ACC112 (cell line): Measurements from ENCODE around the gene POU5F2.

Experiments
- H2AFZ ChIP-seq: fragments of 200-600 bp; sonication (generic); one replicate; pipeline ENCODE4 v1.6.0; 2017; ENCODE audit warnings: antibody characterized with exemption, low read length; ENCODE audit not compliant: unreplicated experiment
- H3K27ac ChIP-seq: fragments of 200-600 bp; sonication (generic); 2 replicates; pipeline ENCODE4 v1.5.1; 2014; ENCODE audit warnings: low read depth, mild to moderate bottlenecking, antibody characterized with exemption, low read length, moderate library complexity
- H3K27me3 ChIP-seq: fragments of 200-600 bp; sonication (generic); 2 replicates; pipeline ENCODE4 v1.6.1; 2014; ENCODE audit warnings: mild to moderate bottlenecking, antibody characterized with exemption, low read length, moderate library complexity, mixed read lengths; ENCODE audit not compliant: insufficient read depth
- H3K36me3 ChIP-seq: fragments of 200-600 bp; sonication (generic); 2 replicates; pipeline ENCODE4 v1.6.1; 2016; ENCODE audit warnings: mild to moderate bottlenecking, antibody characterized with exemption, low read length, moderate library complexity, mixed read lengths; ENCODE audit not compliant: insufficient read depth
- H3K4me1 ChIP-seq: fragments of 200-600 bp; sonication (generic); one replicate; pipeline ENCODE4 v1.6.1; 2016; ENCODE audit warnings: low read length, mixed read lengths; ENCODE audit not compliant: insufficient read depth, unreplicated experiment, control insufficient read depth
- H3K4me3 ChIP-seq: fragments of 200-600 bp; sonication (generic); 2 replicates; pipeline ENCODE4 v1.5.1; 2014; ENCODE audit warnings: mild to moderate bottlenecking, low read depth, low read length
- H3K79me2 ChIP-seq: fragments of 200-600 bp; sonication (generic); one replicate; pipeline ENCODE4 v1.6.0; 2016; ENCODE audit warnings: low read length; ENCODE audit not compliant: control insufficient read depth, unreplicated experiment, insufficient read depth

POU5F2 gene

GRCh38 chr5:93741136-93741811 lies at the start of gene POU5F2:
POU5F2 (minus strand) TSS chr5:93741600; CDS start chr5:93741563, 37 bp downstream.
- Histone ChIP-seq H3K79me2 (no peaks in the 10 kb centered on the region), H3K27me3 (no peaks in the 10 kb centered on the region), H3K27ac (no peak within 1 kb of the TSS), H3K4me3 (no peak within 1 kb of the TSS), H2AFZ (no peak within 1 kb of the TSS), H3K4me1 (peaks cover 2% of the 10 kb centered on the region), H3K36me3 (peaks cover 4% of the 10 kb centered on the region; the same call in 1 of the 2 replicates)

GRCh38 chr5:93790401-93790800 lies 49.0 kb upstream of the POU5F2 start:
- Histone ChIP-seq H2AFZ (no peak overlapping the region), H3K4me1 (peaks cover 27% of the 10 kb centered on the region), H3K27me3 (no peaks in the 10 kb centered on the region), H3K79me2 (no peaks in the 10 kb centered on the region), H3K4me3 (no peak overlapping the region), H3K36me3 (no peaks in the 10 kb centered on the region), H3K27ac (no peak overlapping the region)

- Histone ChIP-seq H3K27me3 (no peaks in the 10 kb centered on the region), H3K27ac (peak overlapping the region; percentile 28; the same call in 1 of the 2 replicates), H3K4me3 (no peak overlapping the region), H3K79me2 (no peaks in the 10 kb centered on the region), H3K36me3 (no peaks in the 10 kb centered on the region), H2AFZ (no peak overlapping the region), H3K4me1 (peaks cover 27% of the 10 kb centered on the region)
Measured at GRCh38 chr5:93789173-93790067, 48.0 kb upstream of the POU5F2 start.

GRCh38 chr5:93787598-93787997 lies 46.2 kb upstream of the POU5F2 start:
- no peaks in the 10 kb centered on the region for H3K79me2 ChIP-seq
- H2AFZ ChIP-seq = no peak overlapping the region
- no peak overlapping the region for H3K4me3 ChIP-seq
- H3K27me3 ChIP-seq = no peaks in the 10 kb centered on the region
- peaks cover 33% of the 10 kb centered on the region for H3K4me1 ChIP-seq
- H3K27ac ChIP-seq = no peak overlapping the region
- no peaks in the 10 kb centered on the region for H3K36me3 ChIP-seq

- H3K27me3 ChIP-seq = no peaks in the 10 kb centered on the region
- no peak overlapping the region for H3K4me3 ChIP-seq
- H3K27ac ChIP-seq = no peak overlapping the region
- peaks cover 26% of the 10 kb centered on the region for H3K4me1 ChIP-seq
- H2AFZ ChIP-seq = no peak overlapping the region
- H3K36me3 ChIP-seq = no peaks in the 10 kb centered on the region
- H3K79me2 ChIP-seq = no peaks in the 10 kb centered on the region
Measured at GRCh38 chr5:93785475-93785874, 44.1 kb upstream of the POU5F2 start.

- no peak overlapping the region for H3K4me3 ChIP-seq
- H3K27ac ChIP-seq = no peak overlapping the region
- peaks cover 6% of the 10 kb centered on the region for H3K4me1 ChIP-seq
- no peaks in the 10 kb centered on the region for H3K79me2 ChIP-seq
- H2AFZ ChIP-seq = no peak overlapping the region
- H3K36me3 ChIP-seq = no peaks in the 10 kb centered on the region
- H3K27me3 ChIP-seq = no peaks in the 10 kb centered on the region
Measured at GRCh38 chr5:93782978-93783377, 41.6 kb upstream of the POU5F2 start.

- H3K4me1 ChIP-seq = no peaks in the 10 kb centered on the region
- H3K27me3 ChIP-seq = no peaks in the 10 kb centered on the region
- no peaks in the 10 kb centered on the region for H3K79me2 ChIP-seq
- no peak overlapping the region for H3K27ac ChIP-seq
- H3K36me3 ChIP-seq = no peaks in the 10 kb centered on the region
- H2AFZ ChIP-seq = no peak overlapping the region
- H3K4me3 ChIP-seq = no peak overlapping the region
Measured at GRCh38 chr5:93777620-93778019, 36.2 kb upstream of the POU5F2 start.

- H3K4me1 ChIP-seq = no peaks in the 10 kb centered on the region
- no peaks in the 10 kb centered on the region for H3K27me3 ChIP-seq
- no peaks in the 10 kb centered on the region for H3K36me3 ChIP-seq
- no peak overlapping the region for H3K27ac ChIP-seq
- H2AFZ ChIP-seq = no peak overlapping the region
- no peak overlapping the region for H3K4me3 ChIP-seq
- no peaks in the 10 kb centered on the region for H3K79me2 ChIP-seq
Measured at GRCh38 chr5:93756372-93756771, 15.0 kb upstream of the POU5F2 start.

GRCh38 chr5:93755716-93756115 lies 14.3 kb upstream of the POU5F2 start:
- H2AFZ ChIP-seq = no peak overlapping the region
- H3K79me2 ChIP-seq = no peaks in the 10 kb centered on the region
- no peak overlapping the region for H3K4me3 ChIP-seq
- H3K36me3 ChIP-seq = no peaks in the 10 kb centered on the region
- H3K27me3 ChIP-seq = no peaks in the 10 kb centered on the region
- H3K27ac ChIP-seq = no peak overlapping the region
- no peaks in the 10 kb centered on the region for H3K4me1 ChIP-seq

- Histone ChIP-seq H3K4me3 (no peak overlapping the region), H3K79me2 (no peaks in the 10 kb centered on the region), H3K27ac (no peak overlapping the region), H3K4me1 (peaks cover 14% of the 10 kb centered on the region), H2AFZ (no peak overlapping the region), H3K36me3 (no peaks in the 10 kb centered on the region), H3K27me3 (no peaks in the 10 kb centered on the region)
Measured at GRCh38 chr5:93748875-93749397, 7.5 kb upstream of the POU5F2 start.
